GM23338 (cell line): ENCODE measurements around the gene DRD4.

Experiments used
- CREB1 ChIP-seq: fragments of 250-450 bp; sonication (Bioruptor Pico); IDR thresholded peaks from 2 replicates; pipeline ENCODE4 v1.5.0; 2020; ENCODE audit warnings: low read depth, mild to moderate bottlenecking, moderate library complexity
- CTCF ChIP-seq, 2 experiments: fragments of 200-600 bp in 1 of 2; sonication (generic) in 1 of 2; conservative IDR thresholded peaks; 2 replicates each; pipeline versions ENCODE4 v1.5.1 to v1.6.1; 2016 to 2017; ENCODE audit warnings: antibody characterized with exemption in 2 of 2, low read depth in 2 of 2, mild to moderate bottlenecking in 2 of 2, moderate library complexity in 1 of 2
- ETS1 ChIP-seq: IDR thresholded peaks from 2 replicates; pipeline ENCODE4 v1.6.1; 2016; ENCODE audit warnings: antibody characterized with exemption
- EZH2 ChIP-seq: fragments of 200-600 bp; sonication (generic); IDR thresholded peaks from one replicate; pipeline ENCODE4 v1.8.0; 2017; ENCODE audit warnings: antibody characterized with exemption, mild to moderate bottlenecking, low read depth; ENCODE audit not compliant: unreplicated experiment
- EZH2phosphoT487 ChIP-seq: fragments of 200-600 bp; sonication (generic); IDR thresholded peaks from one replicate; pipeline ENCODE4 v1.8.1; 2018; ENCODE audit warnings: antibody characterized with exemption; ENCODE audit not compliant: unreplicated experiment
- JUNB ChIP-seq: IDR thresholded peaks from one replicate; pipeline ENCODE4 v1.6.1; 2016; ENCODE audit warnings: antibody characterized with exemption; ENCODE audit not compliant: unreplicated experiment
- POLR2AphosphoS5 ChIP-seq: IDR thresholded peaks from 2 replicates; pipeline ENCODE4 v1.6.1; 2016; ENCODE audit warnings: antibody characterized with exemption, low read depth
- STAT1 ChIP-seq: IDR thresholded peaks from one replicate; pipeline ENCODE4 v1.6.1; 2016; ENCODE audit warnings: antibody characterized with exemption; ENCODE audit not compliant: unreplicated experiment
- ZNF114 ChIP-seq: fragments of 250-450 bp; sonication (Bioruptor Pico); IDR thresholded peaks from 2 replicates; pipeline ENCODE4 v1.5.0; 2020; ENCODE audit warnings: mild to moderate bottlenecking, moderate library complexity
- ZNF331 ChIP-seq: fragments of 250-450 bp; sonication (Bioruptor Pico); IDR thresholded peaks from 2 replicates; pipeline ENCODE4 v1.5.0; 2020; ENCODE audit warnings: low read depth, mild to moderate bottlenecking, moderate library complexity
- ZNF462 ChIP-seq: fragments of 250-450 bp; sonication (Bioruptor Pico); IDR thresholded peaks from 2 replicates; pipeline ENCODE4 v1.5.0; 2020; ENCODE audit warnings: mild to moderate bottlenecking, moderate library complexity
- TF ChIP-seq, protein P1 (sequence below): IDR thresholded peaks from one replicate; pipeline ENCODE4 v1.6.1; 2018; ENCODE audit warnings: antibody characterized with exemption; ENCODE audit not compliant: unreplicated experiment

- TF ChIP-seq CREB1 (CRISPR knock-in tag) (no peak), POLR2AphosphoS5 (no peak), CTCF (conservative IDR thresholded peaks at IDR 0.05; ENCODE audit: low read depth in 2 of 2) (no peak), EZH2 (no peak), ETS1 (no peak), EZH2phosphoT487 (no peak), ZNF462 (no peak), STAT1 (no peak), JUNB (no peak), ZNF331 (no peak), ZNF114 (CRISPR knock-in tag) (no peak)
- TF ChIP-seq, protein P1, sequence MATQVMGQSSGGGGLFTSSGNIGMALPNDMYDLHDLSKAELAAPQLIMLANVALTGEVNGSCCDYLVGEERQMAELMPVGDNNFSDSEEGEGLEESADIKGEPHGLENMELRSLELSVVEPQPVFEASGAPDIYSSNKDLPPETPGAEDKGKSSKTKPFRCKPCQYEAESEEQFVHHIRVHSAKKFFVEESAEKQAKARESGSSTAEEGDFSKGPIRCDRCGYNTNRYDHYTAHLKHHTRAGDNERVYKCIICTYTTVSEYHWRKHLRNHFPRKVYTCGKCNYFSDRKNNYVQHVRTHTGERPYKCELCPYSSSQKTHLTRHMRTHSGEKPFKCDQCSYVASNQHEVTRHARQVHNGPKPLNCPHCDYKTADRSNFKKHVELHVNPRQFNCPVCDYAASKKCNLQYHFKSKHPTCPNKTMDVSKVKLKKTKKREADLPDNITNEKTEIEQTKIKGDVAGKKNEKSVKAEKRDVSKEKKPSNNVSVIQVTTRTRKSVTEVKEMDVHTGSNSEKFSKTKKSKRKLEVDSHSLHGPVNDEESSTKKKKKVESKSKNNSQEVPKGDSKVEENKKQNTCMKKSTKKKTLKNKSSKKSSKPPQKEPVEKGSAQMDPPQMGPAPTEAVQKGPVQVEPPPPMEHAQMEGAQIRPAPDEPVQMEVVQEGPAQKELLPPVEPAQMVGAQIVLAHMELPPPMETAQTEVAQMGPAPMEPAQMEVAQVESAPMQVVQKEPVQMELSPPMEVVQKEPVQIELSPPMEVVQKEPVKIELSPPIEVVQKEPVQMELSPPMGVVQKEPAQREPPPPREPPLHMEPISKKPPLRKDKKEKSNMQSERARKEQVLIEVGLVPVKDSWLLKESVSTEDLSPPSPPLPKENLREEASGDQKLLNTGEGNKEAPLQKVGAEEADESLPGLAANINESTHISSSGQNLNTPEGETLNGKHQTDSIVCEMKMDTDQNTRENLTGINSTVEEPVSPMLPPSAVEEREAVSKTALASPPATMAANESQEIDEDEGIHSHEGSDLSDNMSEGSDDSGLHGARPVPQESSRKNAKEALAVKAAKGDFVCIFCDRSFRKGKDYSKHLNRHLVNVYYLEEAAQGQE: no peak
Measured at GRCh38 chr11:590997-591396, 46.1 kb upstream of the DRD4 start.
